ENCODE results near the gene NPAS3. TPM values are rescaled to one million over a fixed set of nuclear protein-coding genes. Genes with fewer than 3 reads are reported as not detected.

Gene NPAS3
- total RNA-seq, 4 donors from 2014 or later, result 1.9 to 10.6 (median 2.2) TPM

- Histone ChIP-seq H3K4me1 (no peaks in the 10 kb centered on the region), H3K9me3 (no peaks in the 10 kb centered on the region), H3K27ac (no peak overlapping the region), H3K27me3 (no peaks in the 10 kb centered on the region), H3K4me3 (no peak overlapping the region), H3K36me3 (no peaks in the 10 kb centered on the region)
- ATAC-seq, result no peak
- TF ChIP-seq EP300 (IDR thresholded peaks at IDR 0.05) (no peak), CTCF (IDR thresholded peaks at IDR 0.05) (no peak), POLR2AphosphoS5 (IDR thresholded peaks at IDR 0.05) (no peak), POLR2A (IDR thresholded peaks at IDR 0.05) (no peak)
- WGBS, 2 donors (ENCODE audit: low coverage in 1 of 2), result 83 to 95% methylated on average over 2 to 3 of the region's 3 CpGs
Measured at GRCh38 chr14:33342299-33342974, 403.8 kb downstream of the NPAS3 start.

GRCh38 chr14:33343016-33343415 lies 404.3 kb downstream of the NPAS3 start:
- H3K4me3 ChIP-seq, result no peak overlapping the region
- H3K4me1 ChIP-seq, result no peaks in the 10 kb centered on the region
- H3K27me3 ChIP-seq, result no peaks in the 10 kb centered on the region
- no peaks in the 10 kb centered on the region for H3K36me3 ChIP-seq
- TF ChIP-seq POLR2AphosphoS5 (IDR thresholded peaks at IDR 0.05) (no peak), POLR2A (IDR thresholded peaks at IDR 0.05) (no peak), EP300 (IDR thresholded peaks at IDR 0.05) (no peak)
- H3K27ac ChIP-seq, result no peak overlapping the region
- no peaks in the 10 kb centered on the region for H3K9me3 ChIP-seq
- 79 to 88% methylated on average over 2 to 3 of the region's 3 CpGs for WGBS, 2 donors (ENCODE audit: low coverage in 1 of 2)
- no peak for ATAC-seq

- Histone ChIP-seq H3K4me3 (no peak overlapping the region), H3K9me3 (no peaks in the 10 kb centered on the region), H3K27me3 (no peaks in the 10 kb centered on the region), H3K36me3 (no peaks in the 10 kb centered on the region), H3K4me1 (peaks cover 0 to 2% (median 0%) of the 10 kb centered on the region in 3 donors), H3K27ac (no peak overlapping the region)
- no peak for ATAC-seq
- TF ChIP-seq CTCF (IDR thresholded peaks at IDR 0.05) (no peak), EP300 (IDR thresholded peaks at IDR 0.05) (no peak), POLR2A (IDR thresholded peaks at IDR 0.05) (no peak), POLR2AphosphoS5 (IDR thresholded peaks at IDR 0.05) (no peak)
- WGBS, 2 donors (ENCODE audit: low coverage in 1 of 2), result 80 to 92% methylated on average over 1 of the region's 1 CpG
Measured at GRCh38 chr14:33347796-33348195, 409.1 kb downstream of the NPAS3 start.

GRCh38 chr14:33348510-33348909 lies 409.8 kb downstream of the NPAS3 start:
- ATAC-seq, result no peak
- 72 to 77% methylated on average over 3 to 4 of the region's 4 CpGs for WGBS, 2 donors (ENCODE audit: low coverage in 1 of 2)
- peaks cover 0 to 5% (median 0%) of the 10 kb centered on the region in 3 donors for H3K4me1 ChIP-seq
- no peaks in the 10 kb centered on the region for H3K9me3 ChIP-seq
- no peak overlapping the region for H3K4me3 ChIP-seq
- no peak overlapping the region for H3K27ac ChIP-seq
- no peaks in the 10 kb centered on the region for H3K27me3 ChIP-seq
- no peaks in the 10 kb centered on the region for H3K36me3 ChIP-seq
- no peak for TF ChIP-seq CTCF (IDR thresholded peaks at IDR 0.05)
- TF ChIP-seq POLR2AphosphoS5 (IDR thresholded peaks at IDR 0.05), result no peak
- TF ChIP-seq EP300 (IDR thresholded peaks at IDR 0.05), result no peak
- TF ChIP-seq POLR2A (IDR thresholded peaks at IDR 0.05), result no peak

GRCh38 chr14:33349871-33350270 lies 411.2 kb downstream of the NPAS3 start:
- H3K36me3 ChIP-seq, result no peaks in the 10 kb centered on the region
- ATAC-seq, result no peak
- 84 to 85% methylated on average over 4 to 10 of the region's 10 CpGs for WGBS, 2 donors (ENCODE audit: low coverage in 1 of 2)
- H3K4me3 ChIP-seq, result no peak overlapping the region
- no peak for TF ChIP-seq CTCF (IDR thresholded peaks at IDR 0.05)
- no peak for TF ChIP-seq POLR2A (IDR thresholded peaks at IDR 0.05)
- no peak for TF ChIP-seq POLR2AphosphoS5 (IDR thresholded peaks at IDR 0.05)
- no peak for TF ChIP-seq EP300 (IDR thresholded peaks at IDR 0.05)
- H3K27ac ChIP-seq, result no peak overlapping the region
- H3K4me1 ChIP-seq, result peaks cover 0 to 5% (median 0%) of the 10 kb centered on the region in 3 donors
- no peaks in the 10 kb centered on the region for H3K9me3 ChIP-seq
- H3K27me3 ChIP-seq, result no peaks in the 10 kb centered on the region
